NCI-H146 treated with DMSO at 0.1 percent for 48 hours (cell line): ENCODE results near the gene UNC5C.

ENCODE experiments used
- DNase-seq: peaks from one replicate; lab custom pipeline; 2025; ENCODE audit not compliant: unreplicated experiment; lab: John Stamatoyannopoulos, UW

UNC5C gene

DNA sequence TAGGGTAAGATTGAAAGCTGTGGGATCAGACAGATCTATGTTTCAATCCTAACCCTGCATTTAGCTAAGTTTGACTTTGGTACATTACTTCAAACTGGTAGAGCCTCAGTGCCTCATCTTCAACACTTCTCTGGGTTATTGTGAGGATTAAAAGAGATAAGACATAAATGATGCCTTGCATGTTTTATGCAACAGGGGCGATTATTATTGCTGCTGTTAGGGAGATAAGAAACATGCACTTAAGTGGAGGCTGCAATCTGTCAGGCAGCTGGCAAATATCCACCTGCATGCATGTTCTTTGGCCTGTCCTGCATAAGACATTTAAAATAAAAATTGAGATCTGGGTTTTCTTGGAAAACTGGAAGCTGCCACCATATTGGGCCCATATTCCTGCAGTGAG, 24.6 kb downstream of the UNC5C start:
- no peak for DNase-seq

DNA sequence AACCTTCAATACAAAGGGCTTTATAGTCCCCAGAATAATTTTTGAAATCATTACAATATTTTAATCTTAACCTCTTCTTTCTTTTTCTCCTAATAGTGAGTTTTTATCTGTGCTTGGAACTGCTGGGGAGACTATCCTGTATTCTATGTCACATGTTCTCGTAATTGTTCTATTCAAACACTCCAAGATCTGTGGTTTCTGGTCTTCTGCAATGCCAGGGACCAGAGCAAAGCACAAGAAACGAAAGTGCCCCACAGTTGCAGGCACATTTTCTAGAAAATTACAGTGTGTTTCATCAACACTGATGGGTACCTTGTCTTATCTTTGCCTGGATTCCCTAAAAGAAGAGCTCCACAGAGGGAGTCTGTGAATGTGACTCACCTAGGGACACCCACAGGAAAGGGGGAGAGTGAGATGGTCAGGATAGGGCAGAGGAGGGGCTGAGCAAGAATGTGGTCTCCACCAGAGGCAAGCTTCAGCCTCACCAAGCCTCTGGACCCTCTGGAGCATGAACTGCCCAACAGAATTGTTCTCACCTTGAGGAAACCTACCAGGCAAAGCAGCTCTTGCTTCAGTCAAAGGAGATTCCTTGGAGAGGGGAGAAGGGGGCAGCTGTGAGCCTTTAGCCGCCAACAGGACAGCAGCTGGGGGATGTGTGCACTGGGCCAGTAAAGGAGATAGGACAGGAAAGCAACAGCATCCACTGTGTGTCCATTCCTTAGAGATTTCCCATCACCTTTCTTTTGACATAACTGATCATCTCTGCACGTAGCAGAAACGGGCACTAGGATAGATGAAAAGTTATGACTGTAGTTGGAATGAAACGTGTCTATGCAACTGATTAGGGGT, 25.9 kb downstream of the UNC5C start:
- DNase-seq, result no peak

DNA sequence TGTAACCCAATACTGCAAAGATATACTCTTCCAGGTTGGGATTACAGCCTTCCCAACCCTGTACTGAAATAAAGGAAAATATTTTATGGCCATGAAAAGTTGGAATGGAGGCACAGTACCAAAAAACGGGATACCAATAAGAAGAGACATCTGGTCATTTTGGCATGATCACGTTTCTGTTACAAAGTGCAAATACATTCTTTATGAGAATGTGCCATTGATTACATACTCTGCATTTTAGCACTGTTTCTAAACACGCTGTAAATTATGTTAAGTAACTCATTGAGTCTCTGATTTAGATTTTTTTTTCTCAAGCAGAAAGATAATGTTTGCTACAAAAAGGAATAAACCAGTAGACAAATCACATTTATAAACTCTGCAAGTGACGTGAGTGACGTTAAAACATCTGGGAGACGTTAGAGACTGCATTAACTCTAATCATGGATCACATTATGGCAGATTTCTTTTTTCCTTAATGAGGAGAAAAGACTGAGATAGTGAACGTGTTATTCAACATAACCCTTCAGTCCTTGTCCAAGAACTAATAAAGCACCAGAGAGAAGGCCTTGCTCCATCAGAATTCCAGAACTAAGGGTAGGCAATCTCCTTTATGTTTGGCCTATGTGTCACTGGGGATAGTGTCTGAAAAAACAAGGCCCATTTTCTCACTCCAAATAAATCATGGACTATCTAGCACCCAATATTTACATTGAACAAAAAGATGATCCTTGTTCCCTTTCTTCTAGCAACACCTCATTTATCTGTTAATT, 31.0 kb downstream of the UNC5C start:
- no peak for DNase-seq

DNA sequence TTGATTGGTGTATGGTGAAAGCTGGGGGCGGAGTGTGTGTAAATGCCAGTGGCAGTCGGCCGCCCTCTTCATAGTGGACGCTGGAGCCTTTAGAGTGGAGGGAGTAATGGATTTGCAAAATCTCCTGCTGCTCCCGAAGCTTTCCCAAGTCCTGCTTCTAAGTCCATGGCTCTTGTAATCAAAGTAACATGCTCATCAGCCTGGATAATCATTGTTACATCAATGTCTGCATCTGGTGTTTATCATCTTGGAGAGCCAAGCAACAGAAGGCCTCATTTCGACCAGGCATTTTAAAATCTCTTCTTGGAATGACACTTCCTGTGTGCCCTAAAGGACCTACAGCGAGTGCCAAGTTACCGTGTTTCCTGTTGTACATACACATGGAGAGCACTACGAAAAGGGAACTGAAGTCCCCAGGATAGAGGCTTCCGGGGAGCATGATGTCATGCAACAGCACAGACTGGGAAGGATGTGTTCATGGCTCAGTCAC, 32.2 kb downstream of the UNC5C start:
- no peak for DNase-seq

DNA sequence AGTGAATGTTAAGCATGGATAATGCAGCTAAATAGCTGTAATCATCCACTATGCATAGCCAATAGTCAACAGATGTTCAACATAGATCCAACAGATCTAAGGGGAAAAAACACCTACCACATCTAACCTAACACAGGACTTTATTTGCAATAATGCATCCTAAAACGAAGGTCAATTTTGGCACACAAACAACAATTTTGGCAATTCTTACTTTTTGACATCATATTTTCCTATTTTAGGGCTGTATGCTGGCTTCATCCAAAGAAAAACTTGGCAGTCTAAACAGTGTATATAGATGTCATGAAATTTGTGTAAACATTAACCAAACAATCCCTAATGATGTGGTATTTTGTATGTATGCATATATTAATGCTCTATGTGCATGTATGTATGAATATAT, 33.2 kb downstream of the UNC5C start:
- DNase-seq, result no peak

DNA sequence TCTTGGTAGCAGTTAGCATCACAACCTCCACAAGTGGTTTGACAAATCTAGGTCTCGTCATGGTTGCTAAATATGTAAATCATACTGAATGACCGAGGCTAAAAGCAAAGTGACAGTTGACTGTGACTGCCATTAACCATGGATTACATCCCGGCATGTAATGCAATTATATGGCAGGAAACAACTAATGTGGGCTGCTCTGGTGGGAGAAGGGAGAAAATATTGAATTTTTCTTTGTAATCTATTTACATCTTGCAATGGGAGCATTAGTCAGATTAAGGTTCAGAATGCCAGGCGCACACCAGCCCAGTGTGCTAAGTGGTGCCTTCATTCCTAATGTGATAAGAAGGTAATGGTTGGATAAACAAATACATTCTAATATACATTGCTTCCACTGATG, 35.8 kb downstream of the UNC5C start:
- no peak for DNase-seq

DNA sequence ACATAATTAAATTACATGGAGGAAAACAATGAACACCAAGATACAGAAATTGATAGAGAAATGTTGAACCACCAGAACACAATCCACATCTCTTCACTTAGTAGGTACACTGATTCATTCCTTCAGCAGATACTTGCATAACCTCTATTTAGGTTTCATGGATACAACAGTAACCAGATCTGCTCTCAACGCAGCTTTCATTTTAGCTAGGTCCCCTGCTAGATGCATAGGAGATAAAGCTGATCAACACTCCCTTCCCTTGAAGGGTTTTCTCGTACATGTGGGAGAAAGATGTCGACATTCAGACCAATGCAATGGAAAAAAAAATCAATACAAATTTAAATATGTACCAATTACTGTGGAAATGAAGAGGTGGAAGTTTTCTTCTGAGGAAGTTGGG, 37.3 kb downstream of the UNC5C start:
- no peak for DNase-seq

DNA sequence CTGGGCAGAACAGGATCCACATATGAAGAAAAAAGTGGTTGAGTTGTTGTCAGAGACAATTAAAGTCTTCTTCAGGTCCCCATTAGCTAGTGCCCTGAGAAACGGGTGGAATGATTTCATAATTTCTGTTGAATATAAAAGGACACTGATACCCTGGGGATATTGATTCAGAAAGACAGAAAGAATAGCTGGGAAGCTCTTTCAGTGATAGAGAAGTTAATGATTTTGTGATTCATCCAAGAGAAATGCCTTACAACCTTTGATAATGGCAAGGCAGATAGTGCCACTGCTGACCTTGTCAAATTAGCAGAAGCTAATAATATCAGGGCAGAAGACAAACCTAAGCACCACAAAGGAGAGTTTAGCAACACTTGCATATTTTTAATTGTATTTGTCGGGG, 37.9 kb downstream of the UNC5C start:
- no peak for DNase-seq

DNA sequence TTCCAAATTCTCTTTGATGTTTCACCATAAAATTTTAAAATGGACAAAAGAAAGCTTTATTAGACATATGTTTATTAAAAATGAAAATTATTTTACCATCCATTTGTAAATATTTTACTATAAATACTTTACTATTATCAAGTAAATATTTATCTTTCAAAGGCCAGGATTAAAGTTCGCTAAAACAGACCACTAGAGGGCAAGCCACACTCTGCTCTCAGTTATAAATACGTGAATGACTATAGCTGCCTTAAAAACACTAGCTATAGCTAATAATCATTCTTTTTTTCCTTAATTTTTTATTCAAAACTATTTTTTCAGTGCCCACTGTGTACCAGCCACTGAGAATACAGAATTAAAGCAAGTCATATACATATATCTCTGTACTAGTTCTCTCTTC, 38.6 kb downstream of the UNC5C start:
- DNase-seq, result no peak

DNA sequence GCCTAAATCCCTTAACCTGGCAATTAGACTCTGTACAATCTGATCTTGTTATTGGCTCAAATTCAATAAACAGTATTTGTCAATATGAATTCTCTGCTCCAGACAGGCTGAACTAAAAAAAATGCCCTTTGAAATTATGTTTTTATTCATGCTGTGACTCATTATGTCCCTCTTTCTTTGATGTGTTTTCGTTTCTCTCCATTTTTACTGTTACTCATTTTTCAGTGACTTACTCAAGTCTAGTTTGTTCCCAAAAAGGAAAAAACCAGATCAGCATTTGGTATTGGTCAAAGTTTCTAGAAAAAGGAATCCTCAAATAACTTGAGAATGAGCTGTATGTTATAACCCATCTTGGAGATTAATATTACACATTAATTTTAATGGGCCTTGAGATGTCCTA, 40.4 kb downstream of the UNC5C start:
- no peak for DNase-seq

DNA sequence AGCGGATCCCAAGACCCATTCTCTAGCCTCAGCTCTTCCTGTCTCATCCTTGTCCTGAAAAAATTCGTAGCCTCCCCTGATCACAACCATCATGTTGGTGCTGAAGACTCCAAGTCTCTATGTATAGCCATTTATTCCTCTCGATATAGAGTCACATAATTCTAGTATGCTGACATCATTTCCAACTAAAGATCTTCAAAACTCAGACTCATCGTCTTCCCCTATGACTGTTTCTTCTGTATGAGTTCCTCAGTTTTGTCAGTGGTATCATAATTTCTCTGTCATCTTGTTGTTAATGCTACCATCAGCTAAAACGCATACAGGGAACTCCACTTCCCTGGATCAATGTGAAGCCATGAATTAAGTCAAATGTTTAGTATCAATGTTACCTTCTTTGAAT, 41.2 kb downstream of the UNC5C start:
- DNase-seq, result no peak

DNA sequence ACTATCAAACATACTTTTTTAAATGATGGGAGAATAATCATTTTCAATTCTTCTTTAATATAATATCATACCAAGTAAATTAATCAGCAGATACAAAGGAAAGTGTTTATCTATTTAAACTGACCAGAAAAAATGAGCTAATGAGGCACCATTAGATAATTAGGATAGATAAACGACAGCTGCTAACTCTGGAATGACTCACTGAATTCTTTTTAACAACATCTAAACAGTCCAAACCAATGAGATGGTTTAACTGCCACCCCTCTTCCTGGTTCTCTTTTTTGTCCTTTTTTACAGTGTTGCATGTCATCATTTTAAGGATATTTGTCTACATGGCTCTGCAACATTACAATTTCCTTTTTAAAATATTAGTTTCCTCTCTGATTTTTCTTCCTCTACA, 41.6 kb downstream of the UNC5C start:
- no peak for DNase-seq

DNA sequence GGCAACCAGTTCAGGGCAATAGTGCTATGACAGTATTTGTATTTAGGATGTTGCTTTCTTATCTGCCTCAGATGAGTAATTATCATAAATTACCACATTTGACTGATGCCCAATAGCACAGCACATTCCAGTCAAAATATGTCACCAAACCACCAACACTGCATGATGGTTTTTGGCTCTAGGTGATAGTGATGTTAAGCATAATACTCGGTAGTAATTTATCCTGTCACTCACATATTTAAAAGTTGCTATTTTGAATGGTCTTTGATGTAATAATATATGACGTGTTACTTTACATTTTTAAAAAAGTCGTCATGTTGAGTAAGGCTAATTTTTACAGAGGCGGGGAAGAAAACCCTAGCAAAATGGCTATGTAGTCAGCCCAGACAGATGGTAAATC, 42.5 kb downstream of the UNC5C start:
- DNase-seq, result no peak

DNA sequence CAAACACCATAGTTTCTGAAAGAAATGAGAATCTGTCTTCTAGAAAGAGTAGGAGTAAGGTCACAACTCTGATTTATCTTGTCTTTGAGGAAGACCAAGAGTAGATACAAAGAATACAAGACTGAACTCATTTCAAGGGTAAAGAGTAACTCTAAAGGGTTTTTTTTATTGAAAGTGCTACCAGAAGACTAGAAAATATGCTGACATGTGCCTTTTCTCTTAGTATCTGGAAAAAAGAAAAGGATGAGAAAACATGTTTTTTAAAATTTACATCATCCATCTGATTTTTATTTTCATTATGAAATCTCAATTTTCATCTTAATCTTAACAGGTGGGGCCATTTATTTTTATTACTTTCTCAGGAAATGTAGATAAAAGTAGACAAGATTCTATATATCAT, 43.0 kb downstream of the UNC5C start:
- DNase-seq, result no peak

DNA sequence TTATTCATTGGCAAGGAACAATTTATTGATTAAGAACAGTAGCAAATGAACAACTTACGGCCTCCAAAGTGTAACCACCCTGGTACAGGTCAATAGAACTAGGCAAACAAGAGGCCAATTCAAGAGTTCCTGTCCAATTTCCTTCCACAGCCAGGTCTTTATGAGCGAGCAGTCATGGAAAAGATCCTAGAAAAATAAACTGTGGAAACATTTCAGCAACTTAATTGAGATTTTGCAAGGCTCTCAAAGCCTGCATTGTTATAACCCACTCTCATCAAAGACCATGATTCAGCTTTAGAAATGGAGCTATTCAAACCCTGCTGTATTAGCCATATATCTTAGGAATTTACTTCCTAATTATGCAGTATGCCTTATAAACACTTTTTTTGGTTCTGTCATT, 43.6 kb downstream of the UNC5C start:
- no peak for DNase-seq

DNA sequence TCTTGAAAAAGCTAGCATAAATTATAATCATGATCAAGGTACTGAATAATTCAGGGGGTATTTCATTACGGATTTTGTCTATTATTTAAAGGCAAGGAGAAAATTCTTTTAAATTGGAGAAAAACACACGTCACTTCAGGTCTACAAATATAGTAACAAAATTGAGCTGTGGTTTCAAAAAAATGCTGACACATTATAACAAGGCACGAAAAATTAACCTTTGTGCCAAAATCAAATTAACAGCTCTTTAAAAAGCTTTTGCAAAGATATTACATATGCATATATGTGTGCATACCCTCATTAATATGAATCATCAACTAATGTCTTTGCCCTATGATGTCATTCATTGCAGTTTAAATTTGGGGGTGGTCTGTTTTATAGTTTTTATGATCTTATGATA, 44.3 kb downstream of the UNC5C start:
- no peak for DNase-seq

DNA sequence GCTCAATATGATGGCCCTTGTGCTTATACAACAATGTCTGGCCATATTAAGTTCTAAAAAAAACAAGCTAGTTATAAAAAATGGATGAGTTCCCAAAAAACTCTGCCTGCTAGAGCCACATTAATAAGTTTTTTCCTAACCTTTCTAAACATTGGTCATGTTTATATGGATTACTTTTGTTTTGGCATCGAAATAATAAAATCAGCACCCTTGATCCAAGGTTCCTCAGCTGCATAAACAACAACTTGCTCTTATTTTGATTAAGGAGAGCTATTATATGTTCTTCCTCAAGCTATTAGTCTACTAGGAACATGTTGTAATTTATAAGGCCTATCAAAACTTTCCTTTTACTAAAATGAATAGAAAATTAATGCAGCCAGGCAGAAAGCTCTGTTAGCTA, 48.4 kb downstream of the UNC5C start:
- no peak for DNase-seq

DNA sequence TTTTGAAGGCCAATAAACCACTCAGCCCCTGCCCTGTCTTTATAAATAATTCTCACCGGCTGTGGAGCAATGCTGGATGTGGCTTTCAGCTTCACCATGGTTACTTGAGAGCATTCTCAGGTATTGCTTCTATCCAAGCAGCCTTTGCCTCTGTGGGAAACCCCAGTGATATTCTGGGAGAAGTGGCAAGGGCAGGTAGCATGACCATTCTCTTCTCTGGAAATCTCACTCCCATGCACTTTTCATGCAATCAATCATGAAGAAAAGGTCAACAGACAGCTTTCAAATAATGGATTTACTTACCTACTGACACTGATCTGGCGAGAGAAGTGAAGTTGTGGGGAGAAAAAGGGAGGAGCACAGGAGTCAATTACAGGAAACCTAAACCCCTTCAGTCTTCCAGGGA, 49.5 kb downstream of the UNC5C start:
- no peak for DNase-seq

DNA sequence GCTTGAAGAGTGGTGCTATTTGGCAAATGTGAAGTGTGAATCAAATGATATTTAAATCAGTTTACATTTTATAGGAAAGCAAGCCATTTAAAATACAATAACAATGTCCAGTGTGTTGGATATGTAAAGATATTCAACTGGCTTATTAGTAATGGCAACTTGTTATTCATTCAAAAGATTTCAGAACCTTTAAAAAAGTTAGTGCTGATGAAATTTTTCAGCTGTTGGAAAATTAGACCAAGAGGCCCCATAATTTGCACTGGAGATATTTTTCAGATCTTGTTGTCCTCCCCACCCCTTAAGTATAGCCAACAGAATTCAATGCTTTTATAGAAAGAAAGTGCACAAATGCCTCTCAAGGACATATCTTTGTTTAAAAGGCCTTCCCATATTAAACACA, 54.6 kb downstream of the UNC5C start:
- DNase-seq, result no peak

DNA sequence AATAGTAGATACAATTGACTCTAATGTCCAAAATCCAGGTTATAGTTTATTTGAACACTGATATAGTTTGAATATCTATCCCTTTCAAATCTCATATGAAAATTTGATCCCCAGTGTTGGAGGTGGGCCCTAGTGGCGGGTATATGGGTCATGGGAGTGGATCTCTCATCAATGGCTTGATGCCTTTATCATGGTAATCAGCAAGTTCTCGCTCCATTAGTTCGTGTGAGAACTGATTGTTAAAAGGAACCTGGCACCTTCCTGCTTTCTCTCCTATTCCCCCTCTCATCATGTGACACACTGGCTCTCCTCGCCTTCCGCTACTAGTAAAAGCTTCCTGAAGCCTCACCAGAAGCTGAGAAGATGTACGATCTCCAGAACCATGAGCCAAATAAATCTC, 70.1 kb downstream of the UNC5C start:
- DNase-seq, result no peak

DNA sequence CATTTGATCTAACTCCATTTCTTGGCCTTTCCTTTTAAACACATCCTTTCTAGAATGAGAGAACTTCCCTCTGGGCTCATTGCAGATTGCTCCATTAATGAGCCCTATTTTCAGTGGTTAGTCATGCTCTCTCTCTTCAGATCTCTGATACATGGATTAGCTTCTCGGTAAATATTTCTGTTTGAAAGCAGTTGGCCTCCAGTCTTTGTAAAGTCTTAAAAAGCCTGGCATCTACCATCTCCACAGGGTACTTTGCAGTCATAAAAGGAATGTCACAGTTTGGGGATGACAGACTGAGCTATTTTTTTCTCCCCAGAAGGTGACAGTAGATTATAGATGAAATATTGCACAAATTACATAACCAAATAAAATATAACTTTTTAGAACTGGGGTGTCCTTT, 72.7 kb downstream of the UNC5C start:
- no peak for DNase-seq

DNA sequence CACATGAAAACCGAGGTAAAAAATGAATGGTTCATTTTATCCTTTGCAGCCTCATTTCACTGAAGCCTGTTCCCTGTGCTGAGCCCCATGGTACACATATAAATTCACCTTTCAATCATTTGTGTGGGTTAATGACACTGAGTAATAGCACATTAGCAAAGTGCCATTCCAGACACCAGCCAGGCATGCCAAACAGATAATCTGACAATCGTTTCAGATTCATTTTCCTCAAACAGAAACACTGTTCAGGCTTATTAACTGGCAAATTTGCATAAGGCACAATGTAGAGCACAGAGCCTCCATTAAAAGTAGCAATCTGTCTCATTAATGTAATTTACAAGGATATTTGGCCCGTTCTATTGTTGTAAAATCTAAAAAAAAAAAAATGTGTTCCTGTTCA, 76.2 kb downstream of the UNC5C start:
- DNase-seq, result no peak
